A673 (cell line): ENCODE results near the gene RRAGD.

Source experiments
- CTCF ChIP-seq: fragments of 300-800, 200-600 bp; sonication (generic); conservative IDR thresholded peaks from 2 replicates; pipeline ENCODE4 v1.5.1; 2017; ENCODE audit warnings: low read depth, mild to moderate bottlenecking, antibody characterized with exemption, low read length, moderate library complexity, mixed read lengths
- EZH2 ChIP-seq: fragments of 200-600 bp; sonication (generic); IDR thresholded peaks from 2 replicates; pipeline ENCODE4 v1.6.1; 2017; ENCODE audit warnings: borderline replicate concordance, low read depth, mild to moderate bottlenecking, mixed read lengths, antibody characterized with exemption, low read length; ENCODE audit not compliant: poor library complexity, severe bottlenecking

- TF ChIP-seq CTCF (no peak), EZH2 (no peak)
Observed at GRCh38 chr6:89412071-89413005, at the start of gene RRAGD.
